ENCODE data around the gene RBMS3. TPM values are rescaled to one million over a fixed set of nuclear protein-coding genes. Genes with fewer than 3 reads are reported as not detected.

Gene RBMS3
- total and polyA plus RNA-seq, 2 of the 8 experiments (the other 6 are each of a cell fraction or from before 2014, with no cell fraction given), result 3.7 to 6.9 TPM

DNA sequence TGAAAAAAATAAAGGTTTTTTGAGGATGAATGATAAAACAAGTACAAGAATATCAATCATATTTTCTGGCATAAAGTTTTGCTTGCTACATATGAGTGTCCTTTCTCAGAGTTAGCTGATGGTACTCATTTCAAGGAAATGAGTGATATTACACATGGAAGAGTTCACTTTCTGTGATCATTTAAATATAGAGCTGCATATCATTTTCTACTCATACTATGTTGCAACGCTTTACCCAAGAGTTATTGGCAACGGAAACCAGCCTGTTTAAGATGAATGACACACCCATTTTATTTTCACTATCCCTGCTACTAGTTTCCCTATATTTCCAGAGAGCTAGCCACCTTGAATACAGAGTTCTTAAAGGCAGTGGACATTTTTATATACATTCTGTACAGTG lies 35.4 kb upstream of the RBMS3 start (continued):
- TF ChIP-seq, protein P1, sequence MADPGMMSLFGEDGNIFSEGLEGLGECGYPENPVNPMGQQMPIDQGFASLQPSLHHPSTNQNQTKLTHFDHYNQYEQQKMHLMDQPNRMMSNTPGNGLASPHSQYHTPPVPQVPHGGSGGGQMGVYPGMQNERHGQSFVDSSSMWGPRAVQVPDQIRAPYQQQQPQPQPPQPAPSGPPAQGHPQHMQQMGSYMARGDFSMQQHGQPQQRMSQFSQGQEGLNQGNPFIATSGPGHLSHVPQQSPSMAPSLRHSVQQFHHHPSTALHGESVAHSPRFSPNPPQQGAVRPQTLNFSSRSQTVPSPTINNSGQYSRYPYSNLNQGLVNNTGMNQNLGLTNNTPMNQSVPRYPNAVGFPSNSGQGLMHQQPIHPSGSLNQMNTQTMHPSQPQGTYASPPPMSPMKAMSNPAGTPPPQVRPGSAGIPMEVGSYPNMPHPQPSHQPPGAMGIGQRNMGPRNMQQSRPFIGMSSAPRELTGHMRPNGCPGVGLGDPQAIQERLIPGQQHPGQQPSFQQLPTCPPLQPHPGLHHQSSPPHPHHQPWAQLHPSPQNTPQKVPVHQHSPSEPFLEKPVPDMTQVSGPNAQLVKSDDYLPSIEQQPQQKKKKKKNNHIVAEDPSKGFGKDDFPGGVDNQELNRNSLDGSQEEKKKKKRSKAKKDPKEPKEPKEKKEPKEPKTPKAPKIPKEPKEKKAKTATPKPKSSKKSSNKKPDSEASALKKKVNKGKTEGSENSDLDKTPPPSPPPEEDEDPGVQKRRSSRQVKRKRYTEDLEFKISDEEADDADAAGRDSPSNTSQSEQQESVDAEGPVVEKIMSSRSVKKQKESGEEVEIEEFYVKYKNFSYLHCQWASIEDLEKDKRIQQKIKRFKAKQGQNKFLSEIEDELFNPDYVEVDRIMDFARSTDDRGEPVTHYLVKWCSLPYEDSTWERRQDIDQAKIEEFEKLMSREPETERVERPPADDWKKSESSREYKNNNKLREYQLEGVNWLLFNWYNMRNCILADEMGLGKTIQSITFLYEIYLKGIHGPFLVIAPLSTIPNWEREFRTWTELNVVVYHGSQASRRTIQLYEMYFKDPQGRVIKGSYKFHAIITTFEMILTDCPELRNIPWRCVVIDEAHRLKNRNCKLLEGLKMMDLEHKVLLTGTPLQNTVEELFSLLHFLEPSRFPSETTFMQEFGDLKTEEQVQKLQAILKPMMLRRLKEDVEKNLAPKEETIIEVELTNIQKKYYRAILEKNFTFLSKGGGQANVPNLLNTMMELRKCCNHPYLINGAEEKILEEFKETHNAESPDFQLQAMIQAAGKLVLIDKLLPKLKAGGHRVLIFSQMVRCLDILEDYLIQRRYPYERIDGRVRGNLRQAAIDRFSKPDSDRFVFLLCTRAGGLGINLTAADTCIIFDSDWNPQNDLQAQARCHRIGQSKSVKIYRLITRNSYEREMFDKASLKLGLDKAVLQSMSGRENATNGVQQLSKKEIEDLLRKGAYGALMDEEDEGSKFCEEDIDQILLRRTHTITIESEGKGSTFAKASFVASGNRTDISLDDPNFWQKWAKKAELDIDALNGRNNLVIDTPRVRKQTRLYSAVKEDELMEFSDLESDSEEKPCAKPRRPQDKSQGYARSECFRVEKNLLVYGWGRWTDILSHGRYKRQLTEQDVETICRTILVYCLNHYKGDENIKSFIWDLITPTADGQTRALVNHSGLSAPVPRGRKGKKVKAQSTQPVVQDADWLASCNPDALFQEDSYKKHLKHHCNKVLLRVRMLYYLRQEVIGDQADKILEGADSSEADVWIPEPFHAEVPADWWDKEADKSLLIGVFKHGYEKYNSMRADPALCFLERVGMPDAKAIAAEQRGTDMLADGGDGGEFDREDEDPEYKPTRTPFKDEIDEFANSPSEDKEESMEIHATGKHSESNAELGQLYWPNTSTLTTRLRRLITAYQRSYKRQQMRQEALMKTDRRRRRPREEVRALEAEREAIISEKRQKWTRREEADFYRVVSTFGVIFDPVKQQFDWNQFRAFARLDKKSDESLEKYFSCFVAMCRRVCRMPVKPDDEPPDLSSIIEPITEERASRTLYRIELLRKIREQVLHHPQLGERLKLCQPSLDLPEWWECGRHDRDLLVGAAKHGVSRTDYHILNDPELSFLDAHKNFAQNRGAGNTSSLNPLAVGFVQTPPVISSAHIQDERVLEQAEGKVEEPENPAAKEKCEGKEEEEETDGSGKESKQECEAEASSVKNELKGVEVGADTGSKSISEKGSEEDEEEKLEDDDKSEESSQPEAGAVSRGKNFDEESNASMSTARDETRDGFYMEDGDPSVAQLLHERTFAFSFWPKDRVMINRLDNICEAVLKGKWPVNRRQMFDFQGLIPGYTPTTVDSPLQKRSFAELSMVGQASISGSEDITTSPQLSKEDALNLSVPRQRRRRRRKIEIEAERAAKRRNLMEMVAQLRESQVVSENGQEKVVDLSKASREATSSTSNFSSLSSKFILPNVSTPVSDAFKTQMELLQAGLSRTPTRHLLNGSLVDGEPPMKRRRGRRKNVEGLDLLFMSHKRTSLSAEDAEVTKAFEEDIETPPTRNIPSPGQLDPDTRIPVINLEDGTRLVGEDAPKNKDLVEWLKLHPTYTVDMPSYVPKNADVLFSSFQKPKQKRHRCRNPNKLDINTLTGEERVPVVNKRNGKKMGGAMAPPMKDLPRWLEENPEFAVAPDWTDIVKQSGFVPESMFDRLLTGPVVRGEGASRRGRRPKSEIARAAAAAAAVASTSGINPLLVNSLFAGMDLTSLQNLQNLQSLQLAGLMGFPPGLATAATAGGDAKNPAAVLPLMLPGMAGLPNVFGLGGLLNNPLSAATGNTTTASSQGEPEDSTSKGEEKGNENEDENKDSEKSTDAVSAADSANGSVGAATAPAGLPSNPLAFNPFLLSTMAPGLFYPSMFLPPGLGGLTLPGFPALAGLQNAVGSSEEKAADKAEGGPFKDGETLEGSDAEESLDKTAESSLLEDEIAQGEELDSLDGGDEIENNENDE (IDR thresholded peaks at IDR 0.05; ENCODE audit: insufficient replicate concordance, low read length), result no peak
- TF ChIP-seq ASH2L (IDR thresholded peaks at IDR 0.05; ENCODE audit: low read length) (no peak), CBX8 (IDR thresholded peaks at IDR 0.05; ENCODE audit: borderline replicate concordance, low read depth, low read length) (no peak), TAF1 (IDR thresholded peaks at IDR 0.05; ENCODE audit: low read depth, low read length) (no peak), JUND (IDR thresholded peaks at IDR 0.05; ENCODE audit: low read length) (no peak), BCL11A (IDR thresholded peaks at IDR 0.05; ENCODE audit: low read depth in 2 of 2, low read length in 2 of 2) (no peak), SAP30 (IDR thresholded peaks at IDR 0.05; ENCODE audit: insufficient read depth, insufficient replicate concordance, low read length) (no peak), BRCA1 (IDR thresholded peaks at IDR 0.05; ENCODE audit: low read depth, low read length) (no peak)
- TF ChIP-seq, protein P2, sequence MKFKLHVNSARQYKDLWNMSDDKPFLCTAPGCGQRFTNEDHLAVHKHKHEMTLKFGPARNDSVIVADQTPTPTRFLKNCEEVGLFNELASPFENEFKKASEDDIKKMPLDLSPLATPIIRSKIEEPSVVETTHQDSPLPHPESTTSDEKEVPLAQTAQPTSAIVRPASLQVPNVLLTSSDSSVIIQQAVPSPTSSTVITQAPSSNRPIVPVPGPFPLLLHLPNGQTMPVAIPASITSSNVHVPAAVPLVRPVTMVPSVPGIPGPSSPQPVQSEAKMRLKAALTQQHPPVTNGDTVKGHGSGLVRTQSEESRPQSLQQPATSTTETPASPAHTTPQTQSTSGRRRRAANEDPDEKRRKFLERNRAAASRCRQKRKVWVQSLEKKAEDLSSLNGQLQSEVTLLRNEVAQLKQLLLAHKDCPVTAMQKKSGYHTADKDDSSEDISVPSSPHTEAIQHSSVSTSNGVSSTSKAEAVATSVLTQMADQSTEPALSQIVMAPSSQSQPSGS (IDR thresholded peaks at IDR 0.05; ENCODE audit: low read length), result no peak
